OCI-LY1 (cell line): Measurements from ENCODE around the gene HNMT.

Experiments used
- H2AFZ ChIP-seq: fragments of 200-600 bp; sonication (generic), shearing (Covaris generic); 2 replicates; pipeline ENCODE4 v1.6.0; 2014; ENCODE audit warnings: antibody characterized with exemption, mild to moderate bottlenecking, low read length
- H3F3A ChIP-seq: fragments of 200-600 bp; sonication (generic), shearing (Covaris generic); 2 replicates; pipeline ENCODE4 v1.6.0; 2014; ENCODE audit warnings: mild to moderate bottlenecking, antibody characterized with exemption, low read length, moderate library complexity; ENCODE audit not compliant: insufficient read depth
- H3K27ac ChIP-seq: fragments of 200-600 bp; sonication (generic); 2 replicates; pipeline ENCODE4 v1.5.1; 2014; ENCODE audit warnings: low read length, mixed run types, mild to moderate bottlenecking, low read depth; ENCODE audit not compliant: poor library complexity, severe bottlenecking
- H3K27me3 ChIP-seq: fragments of 200-600 bp; sonication (generic); 2 replicates; pipeline ENCODE4 v1.6.0; 2014; ENCODE audit warnings: antibody characterized with exemption, mild to moderate bottlenecking, low read length, moderate library complexity; ENCODE audit not compliant: insufficient read depth
- H3K36me3 ChIP-seq: fragments of 200-600 bp; sonication (generic); 2 replicates; pipeline ENCODE4 v1.6.1; 2014; ENCODE audit warnings: mild to moderate bottlenecking, antibody characterized with exemption, low read length, moderate library complexity, mixed read lengths; ENCODE audit not compliant: insufficient read depth
- H3K4me1 ChIP-seq: fragments of 200-600 bp; sonication (generic); 2 replicates; pipeline ENCODE4 v1.5.1; 2014; ENCODE audit warnings: mild to moderate bottlenecking, low read length, moderate library complexity; ENCODE audit not compliant: insufficient read depth, severe bottlenecking
- H3K4me2 ChIP-seq: fragments of 200-600 bp; sonication (generic), shearing (Covaris generic); 2 replicates; pipeline ENCODE4 v1.6.1; 2014; ENCODE audit warnings: low read length
- H3K4me3 ChIP-seq: fragments of 200-600 bp; sonication (generic); 2 replicates; pipeline ENCODE4 v1.5.1; 2014; ENCODE audit warnings: low read length, low read depth, mild to moderate bottlenecking, mixed read lengths; ENCODE audit not compliant: poor library complexity, severe bottlenecking
- H3K79me2 ChIP-seq: fragments of 200-600 bp; shearing (Covaris generic); 2 replicates; pipeline ENCODE4 v1.6.1; 2016; ENCODE audit warnings: mixed run types, low read length, mixed read lengths; ENCODE audit not compliant: insufficient read depth
- H3K9ac ChIP-seq: fragments of 200-600 bp; sonication (generic), shearing (Covaris generic); 2 replicates; pipeline ENCODE4 v1.6.1; 2014; ENCODE audit warnings: mild to moderate bottlenecking, low read length, mixed read lengths
- H3K9me2 ChIP-seq: fragments of 200-600 bp; sonication (generic), shearing (Covaris generic); 2 replicates; pipeline ENCODE4 v1.6.1; 2014; ENCODE audit warnings: low read depth, mild to moderate bottlenecking, low read length, mixed read lengths
- H3K9me3 ChIP-seq: fragments of 200-600 bp; shearing (Covaris generic); 2 replicates; pipeline ENCODE4 v1.6.1; 2014; ENCODE audit warnings: low read length, mixed read lengths
- H4K20me1 ChIP-seq: fragments of 200-600 bp; sonication (generic), shearing (Covaris generic); 2 replicates; pipeline ENCODE4 v1.6.0; 2016; ENCODE audit warnings: mild to moderate bottlenecking, low read length; ENCODE audit not compliant: insufficient read depth
- CTCF ChIP-seq: fragments of 200-600 bp; sonication (generic), shearing (Covaris generic); IDR thresholded peaks from 2 replicates; pipeline ENCODE4 v1.5.1; 2017; ENCODE audit warnings: mild to moderate bottlenecking, antibody characterized with exemption, low read length, moderate library complexity, mixed read lengths
- EZH2 ChIP-seq: fragments of 200-600 bp; sonication (generic), shearing (Covaris generic); IDR thresholded peaks from 2 replicates; pipeline ENCODE4 v1.8.0; 2017; ENCODE audit warnings: borderline replicate concordance, mixed run types, mild to moderate bottlenecking, antibody characterized with exemption, low read length, moderate library complexity, mixed read lengths

HNMT gene

GRCh38 chr2:137955536-137955935 lies 8.7 kb upstream of the HNMT start:
- Histone ChIP-seq H3K27me3 (no peaks in the 10 kb centered on the region), H4K20me1 (no peaks in the 10 kb centered on the region), H3K9ac (no peak overlapping the region), H3K9me2 (no peaks in the 10 kb centered on the region), H3K27ac (no peak overlapping the region), H3K36me3 (no peaks in the 10 kb centered on the region), H3K4me2 (no peak overlapping the region), H3K79me2 (no peaks in the 10 kb centered on the region), H3K4me1 (no peaks in the 10 kb centered on the region), H3K9me3 (no peaks in the 10 kb centered on the region), H3K4me3 (no peak overlapping the region), H3F3A (no peaks in the 10 kb centered on the region), H2AFZ (no peak overlapping the region)
- TF ChIP-seq EZH2 (no peak), CTCF (no peak)

- H3K9me2 ChIP-seq: no peaks in the 10 kb centered on the region
- H3F3A ChIP-seq: no peaks in the 10 kb centered on the region
- no peak overlapping the region for H3K4me3 ChIP-seq
- no peak overlapping the region for H3K9ac ChIP-seq
- no peaks in the 10 kb centered on the region for H3K79me2 ChIP-seq
- TF ChIP-seq CTCF (no peak), EZH2 (no peak)
- no peaks in the 10 kb centered on the region for H4K20me1 ChIP-seq
- no peak overlapping the region for H3K27ac ChIP-seq
- H3K4me1 ChIP-seq: no peaks in the 10 kb centered on the region
- H3K36me3 ChIP-seq: no peaks in the 10 kb centered on the region
- H2AFZ ChIP-seq: no peak overlapping the region
- no peak overlapping the region for H3K4me2 ChIP-seq
- H3K9me3 ChIP-seq: no peaks in the 10 kb centered on the region
- H3K27me3 ChIP-seq: no peaks in the 10 kb centered on the region
Measured at GRCh38 chr2:137957033-137957432, 7.2 kb upstream of the HNMT start.

- TF ChIP-seq CTCF (no peak), EZH2 (no peak)
- no peaks in the 10 kb centered on the region for H3F3A ChIP-seq
Measured at GRCh38 chr2:137959166-137959565, 5.1 kb upstream of the HNMT start.

More at GRCh38 chr2:137959166-137959565, 5.1 kb upstream of the HNMT start:
- no peaks in the 10 kb centered on the region for H3K79me2 ChIP-seq
- no peak overlapping the region for H3K4me2 ChIP-seq
- no peak overlapping the region for H2AFZ ChIP-seq
- no peaks in the 10 kb centered on the region for H4K20me1 ChIP-seq
- no peak overlapping the region for H3K27ac ChIP-seq
- no peaks in the 10 kb centered on the region for H3K9me3 ChIP-seq
- no peak overlapping the region for H3K9ac ChIP-seq
- no peaks in the 10 kb centered on the region for H3K36me3 ChIP-seq
- no peaks in the 10 kb centered on the region for H3K27me3 ChIP-seq
- no peaks in the 10 kb centered on the region for H3K4me1 ChIP-seq
- no peaks in the 10 kb centered on the region for H3K9me2 ChIP-seq
- no peak overlapping the region for H3K4me3 ChIP-seq
